Lung (tissue), 12 donors: Measurements from ENCODE around the gene CKB. TPM values are rescaled to one million over a fixed set of nuclear protein-coding genes. Genes with fewer than 3 reads are reported as not detected.

Experiments used
- ATAC-seq: fragments of 200-7000 bp; cut with Tn5 transposase; one replicate; pipeline ENCODE4 v1.9.1; 2020; ENCODE audit warnings: moderate number of reproducible peaks; ENCODE audit not compliant: insufficient read depth, low FRiP score
- DNase-seq, 3 donors: peaks; one replicate each; pipeline ENCODE4 v3.0.0-alpha.2; 2013 to 2017
- H3K27ac ChIP-seq, 2 donors: one replicate each; pipeline ENCODE4 v1.5.1; 2013; ENCODE audit warnings: mild to moderate bottlenecking in 2 of 2, moderate library complexity in 2 of 2, control low read depth in 1 of 2, inconsistent platforms in 1 of 2, low read depth in 1 of 2, low read length in 1 of 2
- H3K27me3 ChIP-seq, 3 donors: one replicate each; pipeline ENCODE4 v1.5.1; 2013; ENCODE audit warnings: low read length in 2 of 3; ENCODE audit not compliant: control insufficient read depth in 3 of 3, insufficient read depth in 3 of 3
- H3K36me3 ChIP-seq, 4 donors: one replicate each; pipeline ENCODE4 v1.5.1; 2013; ENCODE audit warnings: low read length in 4 of 4, mild to moderate bottlenecking in 1 of 4, moderate library complexity in 1 of 4; ENCODE audit not compliant: control insufficient read depth in 4 of 4, insufficient read depth in 4 of 4
- H3K4me1 ChIP-seq, 5 donors: one replicate each; pipeline ENCODE4 v1.5.1; 2013; ENCODE audit warnings: low read length in 5 of 5, mild to moderate bottlenecking in 2 of 5, moderate library complexity in 1 of 5; ENCODE audit not compliant: control insufficient read depth in 5 of 5, insufficient read depth in 5 of 5
- H3K4me3 ChIP-seq: one replicate; pipeline ENCODE4 v1.5.1; 2013; ENCODE audit warnings: mild to moderate bottlenecking, control low read depth, moderate library complexity
- H3K9ac ChIP-seq, 2 donors: one replicate each; pipeline ENCODE4 v1.5.1; 2013; ENCODE audit warnings: low read length in 2 of 2, control low read depth in 1 of 2; ENCODE audit not compliant: insufficient read depth in 1 of 2
- H3K9me3 ChIP-seq, 4 donors: one replicate each; pipeline ENCODE4 v1.5.1; 2013; ENCODE audit warnings: low read length in 3 of 4, mild to moderate bottlenecking in 1 of 4, moderate library complexity in 1 of 4; ENCODE audit not compliant: control insufficient read depth in 4 of 4, insufficient read depth in 3 of 4
- CTCF ChIP-seq: IDR thresholded peaks from 2 replicates; pipeline ENCODE4 v1.5.1; 2012; ENCODE audit warnings: mild to moderate bottlenecking; ENCODE audit errors: control extremely low read depth, extremely low read depth
- WGBS, 2 donors: extraction: QIAGEN DNeasy Blood & Tissue Kit; methylation state at CpG; one replicate each; pipeline ENCODE4 v1.1.7; 2013; 5-methylcytosine and 5-hydroxymethylcytosine counted together
- polyA plus RNA-seq, 2 donors: library from polyadenylated mRNA; stranded (reverse); fragments of 200-250 nt; gene quantifications; one replicate each; pipeline ENCODE4 v1.2.1, GENCODE V29; 2013
- total RNA-seq, 2 donors: library from RNA; depleted of rRNA in 1 of 2; stranded (reverse); fragments of >200 nt in 1 of 2; gene quantifications; one replicate each; pipeline ENCODE4 v1.2.1, GENCODE V29; 2014 to 2021
- donor health status: control.
- donor health status: control.
- donor health status: Bipolar disorder and iron deficiency.
- donor health status: healthy.
- donor health status: DM: yes; HTN: yes; CAD: no.

Gene CKB
- total and polyA plus RNA-seq, 4 donors: 111 to 356 (median 277) TPM

GRCh38 chr14:103524002-103524935 is 1.6 kb upstream of the CKB start:
- Histone ChIP-seq H3K36me3 (peaks cover 0 to 2% (median 0%) of the 10 kb centered on the region in 4 donors), H3K4me1 (peaks cover 0 to 46% (median 17%) of the 10 kb centered on the region in 5 donors), H3K4me3 (no peak overlapping the region), H3K9ac (no peak overlapping the region), H3K27me3 (no peaks in the 10 kb centered on the region), H3K9me3 (no peaks in the 10 kb centered on the region), H3K27ac (no peak overlapping the region)
- WGBS, 2 donors: 80 to 83% methylated on average over 12 of the region's 12 CpGs
- no peak for TF ChIP-seq CTCF
- DNase-seq (no peak), ATAC-seq (no peak)

- H3K9me3 ChIP-seq: no peaks in the 10 kb centered on the region
- H3K4me3 ChIP-seq: no peak overlapping the region
- H3K27ac ChIP-seq: no peak overlapping the region
- 59 to 62% methylated on average over 10 of the region's 10 CpGs for WGBS, 2 donors
- H3K4me1 ChIP-seq: peaks cover 0 to 51% (median 24%) of the 10 kb centered on the region in 5 donors
- no peak overlapping the region for H3K9ac ChIP-seq
- no peak for ATAC-seq
- H3K36me3 ChIP-seq: no peaks in the 10 kb centered on the region
- TF ChIP-seq CTCF: no peak
- no peak for DNase-seq
- no peaks in the 10 kb centered on the region for H3K27me3 ChIP-seq
Measured at GRCh38 chr14:103523575-103523954, 935 bp upstream of the CKB start.

GRCh38 chr14:103521951-103522563 is 573 bp downstream of the CKB start:
- TF ChIP-seq CTCF: no peak
- ATAC-seq (no peak), DNase-seq (peak in 1 of 3 donors; percentile 59)
- peaks cover 0 to 53% (median 26%) of the 10 kb centered on the region in 5 donors for H3K4me1 ChIP-seq
- H3K9ac ChIP-seq: peak overlapping the region in 1 of 2 donors; percentile 46
- no peaks in the 10 kb centered on the region for H3K9me3 ChIP-seq
- WGBS, 2 donors: 1% methylated on average over 51 to 74 of the region's 74 CpGs
- H3K27ac ChIP-seq: peak overlapping the region; percentile 71 to 75
- peak overlapping the region; percentile 46 for H3K4me3 ChIP-seq
- no peaks in the 10 kb centered on the region for H3K36me3 ChIP-seq
- no peaks in the 10 kb centered on the region for H3K27me3 ChIP-seq
